ENCODE measurements around the gene SNX20.
A peak's percentile ranks its signal among the peaks of the same experiment; 100 is the strongest.

The SNX20 gene

DNA sequence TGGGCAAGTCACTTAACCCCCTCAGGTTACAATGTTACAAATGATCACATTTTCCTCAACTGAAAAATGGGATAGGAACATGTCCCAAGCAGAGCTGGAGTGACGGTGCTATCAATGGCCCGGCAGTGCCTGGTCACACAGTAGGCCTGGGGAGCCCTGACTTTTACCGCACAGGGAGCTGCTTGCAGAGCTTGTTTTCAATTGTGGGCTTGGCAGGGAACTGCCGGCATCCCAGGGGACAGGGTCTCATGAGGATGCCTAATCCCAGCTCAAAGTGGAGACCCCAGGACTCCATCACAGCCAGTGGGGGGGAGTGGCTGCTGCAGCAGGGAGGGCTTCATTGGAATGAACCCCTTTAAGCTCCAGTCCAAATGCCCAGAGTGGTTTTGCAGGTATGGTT lies 11.4 kb downstream of the SNX20 start:
- Histone ChIP-seq H3K27ac (ENCODE audit: low read length) (no peak overlapping the region), H3K4me2 (ENCODE audit: low read length) (no peak overlapping the region), H3K4me1 (ENCODE audit: low read length) (peaks cover 9% of the 10 kb centered on the region; the same call in 1 of the 2 replicates), H3K27me3 (ENCODE audit: low read depth, low read length) (no peaks in the 10 kb centered on the region), H3K4me3 (ENCODE audit: low read length) (no peak overlapping the region), H3K9ac (ENCODE audit: low read length) (no peak overlapping the region), H3K36me3 (replicated peaks; ENCODE audit: low read depth, low read length) (peaks cover 36% of the 10 kb centered on the region), H3K79me2 (ENCODE audit: low read length) (no peaks in the 10 kb centered on the region), H3K9me3 (ENCODE audit: insufficient read depth, low read length) (peaks cover 13% of the 10 kb centered on the region; the same call in 1 of the 2 replicates), H4K20me1 (ENCODE audit: insufficient read depth, low read length) (no peaks in the 10 kb centered on the region), H2AFZ (ENCODE audit: low read depth, low read length) (no peak overlapping the region)
- TF ChIP-seq, protein P1, sequence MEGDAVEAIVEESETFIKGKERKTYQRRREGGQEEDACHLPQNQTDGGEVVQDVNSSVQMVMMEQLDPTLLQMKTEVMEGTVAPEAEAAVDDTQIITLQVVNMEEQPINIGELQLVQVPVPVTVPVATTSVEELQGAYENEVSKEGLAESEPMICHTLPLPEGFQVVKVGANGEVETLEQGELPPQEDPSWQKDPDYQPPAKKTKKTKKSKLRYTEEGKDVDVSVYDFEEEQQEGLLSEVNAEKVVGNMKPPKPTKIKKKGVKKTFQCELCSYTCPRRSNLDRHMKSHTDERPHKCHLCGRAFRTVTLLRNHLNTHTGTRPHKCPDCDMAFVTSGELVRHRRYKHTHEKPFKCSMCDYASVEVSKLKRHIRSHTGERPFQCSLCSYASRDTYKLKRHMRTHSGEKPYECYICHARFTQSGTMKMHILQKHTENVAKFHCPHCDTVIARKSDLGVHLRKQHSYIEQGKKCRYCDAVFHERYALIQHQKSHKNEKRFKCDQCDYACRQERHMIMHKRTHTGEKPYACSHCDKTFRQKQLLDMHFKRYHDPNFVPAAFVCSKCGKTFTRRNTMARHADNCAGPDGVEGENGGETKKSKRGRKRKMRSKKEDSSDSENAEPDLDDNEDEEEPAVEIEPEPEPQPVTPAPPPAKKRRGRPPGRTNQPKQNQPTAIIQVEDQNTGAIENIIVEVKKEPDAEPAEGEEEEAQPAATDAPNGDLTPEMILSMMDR (IDR thresholded peaks at IDR 0.05; ENCODE audit: low read depth, low read length), result no peak
- no peak for TF ChIP-seq EZH2phosphoT487 (IDR thresholded peaks at IDR 0.05; ENCODE audit: low read depth)

DNA sequence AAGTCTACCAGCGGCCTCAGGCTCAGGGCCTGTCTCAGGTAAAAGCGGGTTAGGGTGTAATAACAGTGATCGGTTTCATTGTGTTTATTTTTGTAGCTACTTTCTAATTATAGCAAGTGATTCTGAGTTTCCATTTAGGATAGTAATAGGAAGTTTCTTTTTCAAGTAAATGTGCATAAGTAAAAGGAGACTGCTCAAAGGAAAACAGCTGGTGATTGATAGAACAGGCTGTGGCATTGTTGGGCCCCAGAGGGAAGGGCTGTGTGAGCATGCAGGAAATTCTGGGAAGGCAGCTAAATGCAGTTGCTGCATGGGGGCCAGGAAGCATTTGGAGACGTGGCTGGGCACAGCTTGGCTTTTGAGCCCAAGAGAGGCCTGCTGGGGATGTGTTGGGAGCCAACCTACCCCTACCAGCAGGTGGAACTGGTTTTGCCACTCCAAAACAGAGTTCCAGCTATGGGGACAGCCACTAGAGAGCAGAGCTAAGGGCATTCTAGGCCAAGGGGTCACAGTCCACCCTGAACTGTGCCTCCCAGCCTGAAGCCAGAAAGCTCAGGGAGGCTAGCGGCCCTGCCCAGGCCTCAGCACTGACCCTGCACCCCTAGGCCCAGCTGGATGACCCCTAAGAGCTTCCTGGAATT lies 12.6 kb downstream of the SNX20 start:
- no peaks in the 10 kb centered on the region for H3K79me2 ChIP-seq (ENCODE audit: low read length)
- no peak overlapping the region for H3K4me2 ChIP-seq (ENCODE audit: low read length)
- H2AFZ ChIP-seq (ENCODE audit: low read depth, low read length), result no peak overlapping the region
- TF ChIP-seq EZH2phosphoT487 (IDR thresholded peaks at IDR 0.05; ENCODE audit: low read depth), result no peak
- TF ChIP-seq, protein P1 (IDR thresholded peaks at IDR 0.05; ENCODE audit: low read depth, low read length), result no peak
- H3K27me3 ChIP-seq (ENCODE audit: low read depth, low read length), result no peaks in the 10 kb centered on the region
- no peak overlapping the region for H3K27ac ChIP-seq (ENCODE audit: low read length)
- no peaks in the 10 kb centered on the region for H4K20me1 ChIP-seq (ENCODE audit: insufficient read depth, low read length)
- H3K9ac ChIP-seq (ENCODE audit: low read length), result no peak overlapping the region
- H3K9me3 ChIP-seq (ENCODE audit: insufficient read depth, low read length), result peaks cover 13% of the 10 kb centered on the region; the same call in 1 of the 2 replicates
- peaks cover 25% of the 10 kb centered on the region for H3K36me3 ChIP-seq (replicated peaks; ENCODE audit: low read depth, low read length)
- H3K4me3 ChIP-seq (ENCODE audit: low read length), result no peak overlapping the region
- H3K4me1 ChIP-seq (ENCODE audit: low read length), result peaks cover 9% of the 10 kb centered on the region; the same call in 1 of the 2 replicates

DNA sequence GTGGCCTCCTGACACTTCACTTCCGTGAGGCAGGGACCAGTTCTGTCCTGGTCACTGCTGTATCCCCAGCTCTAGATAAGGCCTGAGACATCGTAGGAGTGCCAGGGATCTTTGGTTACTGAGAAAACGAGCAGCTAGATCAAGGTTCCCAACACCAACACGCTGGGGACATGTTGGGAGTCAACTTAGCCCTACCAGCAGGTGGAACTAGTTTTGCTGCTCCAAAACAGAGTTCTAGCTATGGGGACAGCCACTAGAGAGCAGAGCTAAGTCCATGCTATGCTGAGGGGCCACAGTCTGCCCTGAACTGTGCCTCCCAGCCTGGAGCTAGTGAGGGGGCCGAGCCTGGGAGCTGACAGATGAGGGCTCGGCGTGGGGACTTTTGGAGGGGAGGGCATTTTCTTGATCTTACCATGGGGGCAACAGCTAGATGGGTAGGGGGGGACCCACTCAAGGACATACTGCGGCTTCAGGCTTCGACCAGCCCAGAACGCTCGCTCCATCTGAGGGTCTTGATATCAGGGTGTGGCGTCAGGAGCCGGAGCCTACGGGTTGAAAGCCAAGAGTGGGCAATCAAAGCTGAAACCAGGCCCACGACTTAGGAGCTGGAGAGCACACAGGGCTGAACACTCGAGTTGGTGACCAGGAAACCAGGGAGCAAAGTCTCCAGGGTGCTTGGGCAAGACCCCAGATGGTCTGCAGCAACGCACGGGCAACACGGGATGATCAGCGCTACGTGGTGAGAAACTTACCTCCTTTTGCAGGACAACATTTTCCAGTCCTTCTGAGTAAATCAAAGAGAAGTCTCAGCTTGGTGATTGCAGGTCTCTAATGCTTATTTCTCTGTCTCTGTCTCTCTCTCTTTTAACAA lies 13.4 kb downstream of the SNX20 start:
- Histone ChIP-seq H3K9me3 (ENCODE audit: insufficient read depth, low read length) (peaks cover 13% of the 10 kb centered on the region; the same call in 1 of the 2 replicates), H4K20me1 (ENCODE audit: insufficient read depth, low read length) (no peaks in the 10 kb centered on the region), H3K4me2 (ENCODE audit: low read length) (no peak overlapping the region)

More for the DNA sequence above, 13.4 kb downstream of the SNX20 start:
- H3K27me3 ChIP-seq (ENCODE audit: low read depth, low read length), result no peaks in the 10 kb centered on the region
- H3K36me3 ChIP-seq (replicated peaks; ENCODE audit: low read depth, low read length), result peaks cover 18% of the 10 kb centered on the region
- peaks cover 9% of the 10 kb centered on the region; the same call in 1 of the 2 replicates for H3K4me1 ChIP-seq (ENCODE audit: low read length)
- TF ChIP-seq, protein P1 (IDR thresholded peaks at IDR 0.05; ENCODE audit: low read depth, low read length), result peak; percentile 34
- no peak for TF ChIP-seq EZH2phosphoT487 (IDR thresholded peaks at IDR 0.05; ENCODE audit: low read depth)
- no peak overlapping the region for H3K9ac ChIP-seq (ENCODE audit: low read length)
- no peak overlapping the region for H2AFZ ChIP-seq (ENCODE audit: low read depth, low read length)
- no peaks in the 10 kb centered on the region for H3K79me2 ChIP-seq (ENCODE audit: low read length)
- H3K4me3 ChIP-seq (ENCODE audit: low read length), result no peak overlapping the region
- no peak overlapping the region for H3K27ac ChIP-seq (ENCODE audit: low read length)

All from OCI-LY3 (cell line).